ENCODE results near the gene FAM50B.

Gene FAM50B

DNA sequence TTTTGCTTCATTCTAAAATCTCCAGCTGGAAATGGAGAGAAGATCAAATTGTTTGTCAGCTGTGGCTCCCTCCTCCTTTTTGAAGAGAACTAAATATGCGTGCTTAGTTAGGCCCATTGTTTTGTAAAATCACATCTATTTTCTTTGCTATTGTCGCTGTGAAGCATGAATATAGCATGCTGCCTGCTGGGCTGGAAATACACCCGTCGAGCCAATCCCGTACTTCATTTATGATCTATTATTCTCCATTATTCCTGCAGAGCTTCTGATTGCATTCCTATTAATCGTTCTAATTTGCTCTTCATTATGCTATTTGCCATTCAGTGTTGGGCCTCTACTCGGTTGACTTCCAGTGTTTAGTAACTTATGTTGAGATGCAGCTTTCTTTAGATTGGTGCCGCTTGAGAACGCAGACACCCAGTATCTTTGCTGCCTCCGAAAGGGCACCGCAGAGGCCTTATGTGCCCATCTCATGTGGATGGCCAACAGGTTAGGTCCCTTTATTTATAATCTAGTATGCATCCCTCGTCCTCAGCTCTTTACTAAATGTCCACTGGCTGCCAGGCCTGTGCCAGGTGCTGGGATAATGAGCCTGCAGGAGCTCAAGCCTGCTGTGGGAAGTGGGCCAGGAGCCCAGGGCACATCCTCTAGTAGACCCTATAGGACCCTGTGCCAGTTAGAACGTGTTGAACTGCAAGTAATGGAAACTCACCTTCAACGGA, 45.6 kb downstream of the FAM50B start:
- no peak for DNase-seq (ENCODE audit: low read depth)

GRCh38 chr6:3895312-3895653, 46.1 kb downstream of the FAM50B start:
- DNase-seq (ENCODE audit: low read depth) = no peak

DNA sequence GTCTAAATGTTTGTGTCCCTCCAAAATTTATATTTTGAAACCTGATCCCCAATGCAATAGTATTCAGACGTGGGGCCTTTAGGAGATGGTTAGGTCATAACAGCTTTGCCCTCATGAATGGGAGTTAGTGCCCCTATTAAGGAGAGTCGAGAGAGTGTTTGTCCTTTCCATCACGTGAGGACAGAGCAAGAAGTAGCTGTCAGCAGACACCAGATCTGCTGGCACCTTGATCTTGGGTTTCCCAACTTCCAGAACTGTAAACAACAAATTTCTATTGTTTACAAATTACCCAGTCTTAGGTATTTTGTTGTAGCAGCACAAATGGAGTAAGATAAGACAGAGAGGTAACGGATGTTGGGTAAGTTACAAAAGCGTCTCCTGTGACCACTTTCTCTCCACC, 46.6 kb downstream of the FAM50B start:
- no peak for DNase-seq (ENCODE audit: low read depth)

- DNase-seq (ENCODE audit: low read depth) = no peak
Measured at GRCh38 chr6:3898265-3898994, 49.3 kb downstream of the FAM50B start.

- no peak for DNase-seq (ENCODE audit: low read depth)
Measured at GRCh38 chr6:3899061-3899460, 49.9 kb downstream of the FAM50B start.

- no peak for DNase-seq (ENCODE audit: low read depth)
Measured at GRCh38 chr6:3899970-3900439, 50.8 kb downstream of the FAM50B start.
